ENCODE data around the gene CABLES1. TPM values are rescaled to one million over a fixed set of nuclear protein-coding genes. Genes with fewer than 3 reads are reported as not detected.

The CABLES1 gene
- polyA plus RNA-seq, 2 of the 4 experiments (the other 2 are of a cell fraction): 4.5 to 8.6 TPM

DNA sequence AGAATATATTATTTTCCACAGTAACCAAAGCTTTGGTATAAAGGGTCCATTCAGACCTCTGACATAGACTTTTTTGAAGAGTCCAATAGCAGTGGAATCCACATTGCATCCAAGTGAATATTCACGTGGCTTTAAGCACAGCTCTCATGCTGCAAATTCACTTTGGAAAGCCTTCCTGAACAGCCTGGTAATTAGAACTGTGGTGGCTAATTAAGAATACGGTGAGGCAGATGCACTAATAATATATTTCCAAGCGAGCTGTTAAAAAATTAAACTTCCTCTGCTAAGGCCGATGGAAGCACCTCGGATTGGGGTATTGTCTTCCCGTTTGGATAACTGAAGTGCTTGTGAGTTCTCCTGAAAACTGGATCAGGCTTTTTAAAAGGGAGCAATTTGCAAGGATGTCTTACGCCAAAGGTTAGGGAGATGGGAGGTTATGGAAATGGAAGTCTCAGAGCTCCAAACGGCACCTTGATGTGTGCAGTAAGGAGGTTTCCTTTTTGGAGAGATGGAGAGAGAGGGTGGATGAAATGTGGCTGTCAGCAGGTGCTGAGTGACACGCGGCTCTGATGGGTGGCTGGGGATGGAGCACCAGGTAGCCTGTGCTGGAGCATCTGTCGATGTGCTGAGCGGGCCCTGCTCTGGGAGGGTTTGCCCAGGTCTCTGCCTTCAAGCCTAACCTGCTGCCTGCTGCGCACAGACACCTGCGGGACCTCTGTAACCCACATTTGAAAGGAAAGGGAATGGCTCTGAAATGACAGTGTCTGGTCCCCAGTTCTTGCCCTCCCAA is 37.5 kb downstream of the CABLES1 start:
- H3K9me3 ChIP-seq: no peaks in the 10 kb centered on the region
- DNase-seq (ENCODE audit: low read depth in 1 of 2, low spot score in 1 of 2) (no peak), FAIRE-seq (no peak), ATAC-seq (no peak)
- POLR2A ChIA-PET: no interaction called here
- TF ChIP-seq MYC (IDR thresholded peaks at IDR 0.05; ENCODE audit: borderline replicate concordance, low read length) (no peak), JUNB (IDR thresholded peaks at IDR 0.05) (no peak), SREBF2 (IDR thresholded peaks at IDR 0.05) (no peak), JUN (IDR thresholded peaks at IDR 0.05) (no peak)
- TF ChIP-seq, protein P1, sequence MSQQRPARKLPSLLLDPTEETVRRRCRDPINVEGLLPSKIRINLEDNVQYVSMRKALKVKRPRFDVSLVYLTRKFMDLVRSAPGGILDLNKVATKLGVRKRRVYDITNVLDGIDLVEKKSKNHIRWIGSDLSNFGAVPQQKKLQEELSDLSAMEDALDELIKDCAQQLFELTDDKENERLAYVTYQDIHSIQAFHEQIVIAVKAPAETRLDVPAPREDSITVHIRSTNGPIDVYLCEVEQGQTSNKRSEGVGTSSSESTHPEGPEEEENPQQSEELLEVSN (IDR thresholded peaks at IDR 0.05; ENCODE audit: borderline replicate concordance, low read depth): no peak
- 91% methylated on average over 14 of the region's 14 CpGs for WGBS (ENCODE audit: missing lambda C conversion rate)
- CTCF ChIA-PET: no interaction called here
- no peak overlapping the region for H3K4me3 ChIP-seq
- H3K4me2 ChIP-seq: no peak overlapping the region
- no peaks in the 10 kb centered on the region for H3K4me1 ChIP-seq
- H3K27ac ChIP-seq: no peak overlapping the region

GRCh38 chr18:23173912-23174311 is 38.6 kb downstream of the CABLES1 start:
- Histone ChIP-seq H3K4me1 (no peaks in the 10 kb centered on the region), H3K27ac (no peak overlapping the region), H3K4me3 (no peak overlapping the region), H3K4me2 (no peak overlapping the region), H3K9me3 (no peaks in the 10 kb centered on the region)
- ChIA-PET POLR2A (no interaction called here), CTCF (no interaction called here)
- DNase-seq (ENCODE audit: low read depth in 1 of 2, low spot score in 1 of 2) (no peak), ATAC-seq (no peak), FAIRE-seq (no peak)
- TF ChIP-seq CBX2 (IDR thresholded peaks at IDR 0.05; ENCODE audit: borderline replicate concordance, low read depth) (no peak), EHF (CRISPR knock-in tag; IDR thresholded peaks at IDR 0.05) (no peak), POLR2A (IDR thresholded peaks at IDR 0.05; ENCODE audit: low read length) (no peak), MAFK (IDR thresholded peaks at IDR 0.05; ENCODE audit: partially characterized antibody) (no peak), KDM5A (IDR thresholded peaks at IDR 0.05) (no peak)
- TF ChIP-seq, protein P1 (IDR thresholded peaks at IDR 0.05; ENCODE audit: borderline replicate concordance, low read depth): no peak
- TF ChIP-seq, protein P2, sequence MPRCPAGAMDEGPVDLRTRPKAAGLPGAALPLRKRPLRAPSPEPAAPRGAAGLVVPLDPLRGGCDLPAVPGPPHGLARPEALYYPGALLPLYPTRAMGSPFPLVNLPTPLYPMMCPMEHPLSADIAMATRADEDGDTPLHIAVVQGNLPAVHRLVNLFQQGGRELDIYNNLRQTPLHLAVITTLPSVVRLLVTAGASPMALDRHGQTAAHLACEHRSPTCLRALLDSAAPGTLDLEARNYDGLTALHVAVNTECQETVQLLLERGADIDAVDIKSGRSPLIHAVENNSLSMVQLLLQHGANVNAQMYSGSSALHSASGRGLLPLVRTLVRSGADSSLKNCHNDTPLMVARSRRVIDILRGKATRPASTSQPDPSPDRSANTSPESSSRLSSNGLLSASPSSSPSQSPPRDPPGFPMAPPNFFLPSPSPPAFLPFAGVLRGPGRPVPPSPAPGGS (IDR thresholded peaks at IDR 0.05): no peak
- 88% methylated on average over 7 of the region's 7 CpGs for WGBS (ENCODE audit: missing lambda C conversion rate)

- H3K4me2 ChIP-seq: no peak overlapping the region
- no peak for FAIRE-seq
- no peak for ATAC-seq
- CTCF ChIA-PET: no interaction called here
- H3K4me1 ChIP-seq: no peaks in the 10 kb centered on the region
- H3K27ac ChIP-seq: no peak overlapping the region
- WGBS (ENCODE audit: missing lambda C conversion rate): 75% methylated on average over 17 of the region's 17 CpGs
- DNase-seq (ENCODE audit: low read depth in 1 of 2, low spot score in 1 of 2): no peak
- TF ChIP-seq JUNB (IDR thresholded peaks at IDR 0.05): no peak
- TF ChIP-seq RARB (CRISPR knock-in tag; IDR thresholded peaks at IDR 0.05): no peak
- no peak for TF ChIP-seq HES2 (IDR thresholded peaks at IDR 0.05)
- TF ChIP-seq POLR2AphosphoS2 (conservative IDR thresholded peaks at IDR 0.05; ENCODE audit: low read length): no peak
- no peak for TF ChIP-seq USF2 (IDR thresholded peaks at IDR 0.05)
- TF ChIP-seq HEYL (CRISPR knock-in tag; IDR thresholded peaks at IDR 0.05): no peak
- TF ChIP-seq CTCF (IDR thresholded peaks at IDR 0.05): no peak
- TF ChIP-seq EP300 (IDR thresholded peaks at IDR 0.05): no peak
- POLR2A ChIA-PET: interaction anchor here (0.6 kb wide), 1 partner anchor 181 kb away, joined by 3 read pairs; no protein-coding TSS in a partner anchor
- H3K9me3 ChIP-seq: no peaks in the 10 kb centered on the region
- no peak overlapping the region for H3K4me3 ChIP-seq
Observed at GRCh38 chr18:23176701-23177432, 41.6 kb downstream of the CABLES1 start.
